Measurements from ENCODE around the gene RHOD.

The RHOD gene

GRCh38 chr11:67033661-67034166 is 22.9 kb upstream of the RHOD start:
- no peak overlapping the region for H3K4me3 ChIP-seq
- no peaks in the 10 kb centered on the region for H3K27me3 ChIP-seq
- H3K9me3 ChIP-seq, result no peaks in the 10 kb centered on the region
- peak in 1 of 2 donors; percentile 76 for DNase-seq
- peaks cover 0 to 29% (median 19%) of the 10 kb centered on the region in 4 donors for H3K4me1 ChIP-seq
- H3K36me3 ChIP-seq, result no peaks in the 10 kb centered on the region
- peak overlapping the region; percentile 62 to 70 for H3K27ac ChIP-seq
- no peak for TF ChIP-seq CTCF (IDR thresholded peaks at IDR 0.05)
- intact Hi-C loops (cut with DNase I; ENCODE audit: low total_unique reads), result no loop called here

DNA sequence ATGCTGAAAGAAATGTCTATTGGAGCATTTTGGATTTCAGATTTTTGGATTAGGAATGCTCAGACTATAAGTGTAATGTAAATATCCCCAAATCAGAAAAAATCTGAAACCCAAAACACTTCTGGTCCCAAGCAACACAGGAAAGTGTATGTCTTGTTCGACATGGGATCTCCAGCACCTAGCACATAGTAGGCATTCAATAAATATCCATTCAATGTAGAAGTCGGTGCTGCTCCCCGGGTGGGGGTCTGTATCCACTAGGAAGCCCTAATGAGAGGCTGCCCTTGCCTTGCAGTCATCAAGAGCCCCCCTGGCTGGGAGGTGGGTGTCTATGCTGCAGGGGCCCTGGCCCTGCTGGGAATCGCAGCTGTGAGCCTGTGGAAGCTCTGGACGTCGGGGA is 22.3 kb upstream of the RHOD start:
- peaks cover 0 to 29% (median 18%) of the 10 kb centered on the region in 4 donors for H3K4me1 ChIP-seq
- no peaks in the 10 kb centered on the region for H3K27me3 ChIP-seq
- no peak for DNase-seq
- no peaks in the 10 kb centered on the region for H3K36me3 ChIP-seq
- H3K9me3 ChIP-seq, result no peaks in the 10 kb centered on the region
- H3K4me3 ChIP-seq, result no peak overlapping the region
- peak overlapping the region in 1 of 2 donors; percentile 70 for H3K27ac ChIP-seq
- intact Hi-C loops (cut with DNase I; ENCODE audit: low total_unique reads), result no loop called here
- TF ChIP-seq CTCF (IDR thresholded peaks at IDR 0.05), result no peak

DNA sequence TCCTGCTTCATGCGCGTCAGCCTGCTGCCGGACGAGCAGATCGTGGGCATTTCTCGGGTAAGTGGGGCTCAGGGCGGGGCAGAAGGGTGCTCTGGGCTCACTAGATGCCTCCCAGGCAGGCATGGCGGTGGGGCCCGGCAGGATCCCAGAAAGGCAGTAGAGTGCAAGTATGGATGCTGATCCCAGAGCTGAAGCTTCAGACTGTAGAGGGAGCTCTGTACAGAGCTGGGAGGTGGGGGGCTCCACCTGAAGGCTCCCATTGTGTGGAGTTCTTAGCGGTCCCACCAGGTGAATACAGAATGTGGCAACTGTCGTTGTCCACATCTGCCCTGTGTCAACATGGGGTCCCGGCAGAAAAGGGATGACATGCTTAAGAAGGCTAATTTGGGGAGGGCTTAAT is 16.5 kb upstream of the RHOD start:
- H3K27me3 ChIP-seq, result no peaks in the 10 kb centered on the region

DNA sequence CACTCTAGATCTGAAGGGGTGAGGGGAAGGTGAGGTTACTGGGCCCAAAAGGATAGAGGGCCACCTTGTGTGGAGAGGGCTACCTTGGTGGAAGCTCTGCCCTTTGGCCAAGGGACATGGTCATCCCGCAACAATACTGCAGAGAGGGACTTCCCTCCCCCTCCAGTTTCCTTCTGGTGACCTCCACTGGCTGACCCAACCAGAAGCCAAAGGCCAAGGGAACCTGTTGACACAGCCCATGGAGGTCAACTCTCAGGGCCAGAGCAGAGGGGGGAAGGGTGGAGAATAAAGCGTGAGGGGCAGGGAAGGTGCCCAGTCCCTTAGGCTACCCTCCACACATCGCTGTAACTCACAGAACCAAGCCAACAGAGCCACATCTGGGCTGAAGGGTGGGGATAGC is 15.0 kb upstream of the RHOD start:
- peaks cover 0 to 24% (median 0%) of the 10 kb centered on the region in 3 donors for H3K36me3 ChIP-seq
- intact Hi-C loops (cut with DNase I; ENCODE audit: low total_unique reads), result no loop called here

More for the DNA sequence above, 16.5 kb upstream of the RHOD start:
- no peak overlapping the region for H3K27ac ChIP-seq
- peaks cover 0 to 6% (median 2%) of the 10 kb centered on the region in 4 donors for H3K4me1 ChIP-seq
- intact Hi-C loops (cut with DNase I; ENCODE audit: low total_unique reads), result no loop called here
- H3K36me3 ChIP-seq, result peaks cover 0 to 13% (median 0%) of the 10 kb centered on the region in 3 donors
- H3K9me3 ChIP-seq, result no peaks in the 10 kb centered on the region
- H3K4me3 ChIP-seq, result no peak overlapping the region
- DNase-seq, result no peak
- no peak for TF ChIP-seq CTCF (IDR thresholded peaks at IDR 0.05)

GRCh38 chr11:67043572-67044349 is 12.9 kb upstream of the RHOD start:
- Histone ChIP-seq H3K36me3 (peaks cover 0 to 31% (median 0%) of the 10 kb centered on the region in 3 donors), H3K4me1 (peaks cover 0 to 10% (median 4%) of the 10 kb centered on the region in 4 donors), H3K4me3 (no peak overlapping the region), H3K27me3 (no peaks in the 10 kb centered on the region), H3K27ac (no peak overlapping the region), H3K9me3 (no peaks in the 10 kb centered on the region)
- DNase-seq, result no peak
- no peak for TF ChIP-seq CTCF (IDR thresholded peaks at IDR 0.05)
- intact Hi-C loops (cut with DNase I; ENCODE audit: low total_unique reads), result no loop called here

More for the DNA sequence above, 15.0 kb upstream of the RHOD start:
- TF ChIP-seq CTCF (IDR thresholded peaks at IDR 0.05), result no peak
- no peak overlapping the region for H3K4me3 ChIP-seq
- peaks cover 0 to 10% (median 4%) of the 10 kb centered on the region in 4 donors for H3K4me1 ChIP-seq
- no peak overlapping the region for H3K27ac ChIP-seq
- DNase-seq, result no peak
- H3K9me3 ChIP-seq, result no peaks in the 10 kb centered on the region
- no peaks in the 10 kb centered on the region for H3K27me3 ChIP-seq
